ENCODE measurements around the gene OR11A1.

DNA sequence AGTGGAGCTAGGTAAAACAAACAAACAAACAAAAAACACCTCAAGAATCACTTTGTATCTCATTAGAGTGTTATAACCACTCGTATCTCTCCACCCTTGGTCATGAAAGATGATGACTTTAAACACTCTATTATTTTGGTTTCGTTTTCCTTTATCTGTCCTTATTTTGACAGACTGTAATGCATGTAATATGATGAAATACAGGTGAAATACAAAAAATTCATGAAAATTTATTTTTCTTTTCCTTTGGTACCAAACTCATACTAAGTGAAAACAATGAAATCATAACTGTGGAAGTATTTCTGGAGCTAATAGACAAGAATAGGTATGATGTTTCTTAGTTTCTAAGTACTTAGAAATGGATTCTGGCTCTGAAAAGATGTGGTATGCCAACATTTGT, 57.3 kb downstream of the OR11A1 start:
- TF ChIP-seq YY1 (IDR thresholded peaks at IDR 0.05; ENCODE audit: insufficient read depth, insufficient read length), result no peak
- no peak for TF ChIP-seq ZNF274 (IDR thresholded peaks at IDR 0.05; ENCODE audit: low read depth, low read length)
